NCI-H2029 (cell line): Measurements from ENCODE around the gene TAS2R5.
"Not testable (repeated sequence)": the region's sequence is repeated elsewhere in the genome, so short reads cannot be mapped to it uniquely, and the experiment has no call there.

Source experiments
- DNase-seq: peaks from one replicate; lab custom pipeline; 2025; lab: John Stamatoyannopoulos, UW

TAS2R5 gene, protein sequence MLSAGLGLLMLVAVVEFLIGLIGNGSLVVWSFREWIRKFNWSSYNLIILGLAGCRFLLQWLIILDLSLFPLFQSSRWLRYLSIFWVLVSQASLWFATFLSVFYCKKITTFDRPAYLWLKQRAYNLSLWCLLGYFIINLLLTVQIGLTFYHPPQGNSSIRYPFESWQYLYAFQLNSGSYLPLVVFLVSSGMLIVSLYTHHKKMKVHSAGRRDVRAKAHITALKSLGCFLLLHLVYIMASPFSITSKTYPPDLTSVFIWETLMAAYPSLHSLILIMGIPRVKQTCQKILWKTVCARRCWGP

DNA sequence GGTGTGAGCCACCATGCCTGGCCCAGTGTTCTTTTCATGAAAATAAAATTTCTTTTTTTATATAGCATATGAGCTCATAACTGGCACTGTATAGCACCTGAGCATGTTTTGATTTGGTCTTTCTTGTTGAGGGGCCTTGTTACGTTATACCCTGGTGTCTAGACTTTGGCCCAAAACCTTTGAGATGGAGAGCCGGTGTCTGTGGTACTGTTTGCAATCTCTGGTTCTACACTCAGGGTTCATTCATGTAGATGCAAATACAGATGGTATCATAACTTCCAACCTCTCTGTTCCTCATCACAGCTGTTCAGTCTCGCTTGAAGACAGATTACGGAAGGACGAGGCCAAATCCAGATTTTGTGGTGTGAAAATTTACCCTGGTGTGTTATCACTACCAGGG, at the start of gene TAS2R5:
Gene TAS2R5 (plus strand): TSS at position 301 of the 400 bp plus-strand sequence. CDS start 145 bp downstream, outside the sequence.
- no peak for DNase-seq

DNA sequence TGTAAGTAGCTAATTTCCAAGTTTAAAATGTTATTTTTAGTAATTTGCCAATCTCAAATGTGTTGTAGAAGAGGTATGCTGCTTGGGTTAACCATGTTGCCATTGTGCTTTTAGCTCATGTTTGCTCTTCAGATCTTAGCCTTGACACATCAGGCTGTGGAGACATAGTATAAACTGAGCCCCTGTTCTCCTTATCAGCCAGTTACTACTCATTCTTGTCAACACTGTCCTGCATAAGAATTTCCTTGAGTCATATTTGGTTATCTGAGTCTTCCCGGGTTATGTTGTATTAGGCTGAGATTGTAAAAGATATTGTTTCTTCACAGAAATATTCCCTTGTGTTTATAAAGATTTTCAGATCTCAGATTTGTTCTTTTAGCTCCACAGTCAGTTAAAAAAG, 47.8 kb upstream of the TAS2R5 start:
- DNase-seq = no peak

DNA sequence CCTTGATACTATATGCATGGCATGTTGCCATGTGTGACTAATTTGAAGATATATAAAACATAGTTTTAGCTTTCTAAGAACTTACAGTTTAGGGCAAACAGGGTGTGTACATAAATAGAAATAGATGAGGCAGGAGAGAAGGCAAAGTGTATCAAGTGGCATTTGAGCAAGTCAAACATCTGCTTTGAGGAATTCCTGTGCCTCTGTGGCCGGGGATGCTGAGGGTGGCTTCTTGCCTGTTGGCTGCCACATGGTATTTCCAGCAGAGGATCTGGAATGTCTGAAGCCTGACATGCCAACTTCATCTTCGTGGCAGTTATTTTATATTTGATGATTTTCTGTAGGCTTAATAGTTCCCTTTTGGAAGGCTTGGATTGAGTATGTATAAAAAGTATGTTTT, 45.9 kb upstream of the TAS2R5 start:
- no peak for DNase-seq

DNA sequence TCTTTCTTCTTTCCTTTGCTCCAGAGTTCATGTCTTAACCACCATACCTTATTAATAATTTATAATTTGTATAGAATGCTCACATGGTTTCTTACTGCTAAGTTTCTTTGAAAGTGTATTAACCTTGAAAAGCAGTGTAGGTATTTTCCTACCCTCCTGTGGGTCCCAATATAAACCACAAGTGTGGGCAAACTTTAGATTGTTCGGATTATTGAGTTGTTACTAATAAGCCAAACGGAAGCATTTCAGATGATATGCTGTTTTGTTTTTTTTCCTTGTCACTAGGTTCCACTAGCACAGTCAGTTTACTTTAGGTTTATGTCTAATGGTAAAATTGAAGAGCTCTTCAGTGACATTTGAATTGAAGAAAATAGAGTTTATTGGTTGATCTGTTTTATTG, 41.6 kb upstream of the TAS2R5 start:
- no peak for DNase-seq

DNA sequence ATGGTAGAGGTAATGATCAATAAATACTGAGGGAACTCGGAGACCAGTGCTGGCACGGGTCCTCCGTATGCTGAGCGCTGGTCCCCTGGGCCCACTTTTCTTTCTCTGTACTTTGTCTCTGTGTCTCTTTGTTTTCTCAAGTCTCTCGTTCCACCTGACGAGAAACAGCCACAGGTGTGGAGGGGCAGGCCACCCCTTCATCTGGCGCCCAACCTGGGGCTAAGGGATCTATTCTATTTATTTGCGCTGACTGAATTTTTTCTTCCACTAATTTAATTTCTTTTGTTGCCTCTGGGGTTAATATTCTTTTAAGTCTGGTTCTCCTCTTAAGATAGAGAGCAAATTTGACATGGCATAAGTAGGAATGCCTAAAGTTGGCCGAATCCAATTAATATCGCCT, 38.1 kb upstream of the TAS2R5 start:
- DNase-seq = not testable (repeated sequence)

DNA sequence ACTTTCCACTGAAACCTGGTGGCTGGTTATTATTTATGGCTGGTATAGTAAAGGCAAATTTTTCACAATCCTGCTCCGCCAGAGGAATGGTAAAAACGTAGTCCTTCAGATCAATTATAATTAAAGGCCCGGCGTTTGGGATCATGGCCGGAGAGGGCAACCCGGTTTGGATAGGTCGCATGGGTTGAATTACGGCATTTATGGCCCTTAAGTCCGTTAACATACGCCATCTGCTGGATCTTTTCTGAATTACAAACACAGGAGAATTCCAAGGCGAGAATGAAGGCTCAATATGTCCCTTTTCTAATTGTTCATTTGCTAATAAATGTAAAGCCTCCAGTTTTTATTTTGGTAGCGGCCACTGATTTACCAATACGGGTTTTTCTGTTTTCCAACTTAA, 37.4 kb upstream of the TAS2R5 start:
- DNase-seq = no peak

DNA sequence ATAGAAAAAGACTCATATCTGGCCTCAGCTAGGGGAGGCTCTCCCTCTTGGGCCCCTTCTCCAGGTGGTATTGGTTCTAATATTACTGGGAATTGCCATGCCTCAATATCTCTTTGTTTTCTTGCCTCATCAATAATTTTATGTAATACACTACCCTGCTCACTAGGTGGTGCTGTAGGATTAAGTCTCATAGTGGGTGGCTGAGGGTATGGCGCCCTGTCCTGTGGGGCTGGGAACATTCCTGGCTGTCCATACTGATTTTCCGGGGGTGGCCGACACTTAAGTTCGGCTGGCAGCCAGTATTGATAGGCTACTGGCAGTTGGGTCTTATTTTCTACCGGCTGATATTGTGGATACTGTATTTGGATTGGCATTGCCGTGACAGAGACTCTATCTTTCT, 35.1 kb upstream of the TAS2R5 start:
- DNase-seq = no peak

DNA sequence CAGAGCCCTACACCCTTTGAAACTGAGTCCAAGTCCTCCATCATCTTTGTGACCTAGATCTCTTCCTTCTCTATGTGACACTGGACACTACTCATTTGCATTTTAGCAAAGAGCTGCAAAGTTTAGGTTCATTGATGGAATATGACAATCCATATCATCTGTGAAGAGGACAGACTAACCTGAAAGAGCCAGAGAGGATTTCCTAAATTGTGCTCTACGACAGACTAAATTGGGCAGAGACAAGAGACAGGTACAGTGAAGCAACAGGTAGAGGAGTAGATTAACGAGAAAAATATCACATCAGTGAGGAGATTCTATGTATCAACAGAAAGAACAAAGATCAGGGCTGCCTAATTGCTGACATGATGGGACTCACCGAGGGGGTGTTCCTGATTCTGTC, 26.2 kb upstream of the TAS2R5 start, which contains the start of gene TAS2R3:
Gene TAS2R3 (plus strand): TSS at position 301 of the 400 bp plus-strand sequence. CDS start 62 bp downstream, at position 363.
- DNase-seq = no peak

DNA sequence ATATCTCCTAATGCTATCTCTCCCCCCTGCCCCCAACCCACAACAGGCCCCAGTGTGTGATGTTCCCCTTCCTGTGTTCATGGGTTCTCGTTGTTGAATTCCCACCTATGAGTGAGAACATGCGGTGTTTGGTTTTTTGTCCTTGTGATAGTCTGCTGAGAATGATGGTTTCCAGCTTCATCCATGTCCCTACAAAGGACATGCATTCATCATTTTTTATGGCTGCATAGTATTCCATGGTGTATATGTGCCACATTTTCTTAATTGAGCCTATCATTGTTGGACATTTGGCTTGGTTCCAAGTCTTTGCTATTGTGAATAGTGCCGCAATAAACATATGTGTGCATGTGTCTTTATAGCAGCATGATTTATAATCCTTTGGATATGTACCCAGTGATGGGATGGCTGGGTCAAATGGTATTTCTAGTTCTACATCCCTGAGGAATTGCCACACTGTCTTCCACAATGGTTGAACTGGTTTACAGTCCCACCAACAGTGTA, 19.9 kb upstream of the TAS2R5 start:
- not testable (repeated sequence) for DNase-seq

DNA sequence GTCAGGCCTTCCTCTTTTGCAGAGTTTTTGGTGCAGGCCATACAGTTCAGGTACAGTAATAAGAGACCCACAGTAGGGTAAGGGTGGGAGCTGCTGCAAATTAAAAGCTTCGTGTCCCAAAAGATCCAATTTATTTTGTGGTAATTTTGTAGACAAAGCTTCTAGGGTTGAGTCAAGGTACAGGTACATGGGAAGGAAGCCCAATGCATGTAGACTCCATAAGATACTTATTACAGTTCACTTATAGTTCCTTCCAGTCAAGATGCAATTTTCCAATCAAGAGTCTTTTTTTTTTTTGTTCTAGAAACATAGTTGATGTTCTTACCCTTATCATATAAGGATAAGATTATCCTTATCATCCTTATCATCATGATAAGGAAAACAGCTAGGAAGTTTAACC, 13.6 kb upstream of the TAS2R5 start, which contains the start of gene TAS2R4:
Gene TAS2R4 (plus strand): TSS at position 301 of the 400 bp plus-strand sequence. CDS start 1,815 bp downstream, outside the sequence.
- no peak for DNase-seq

DNA sequence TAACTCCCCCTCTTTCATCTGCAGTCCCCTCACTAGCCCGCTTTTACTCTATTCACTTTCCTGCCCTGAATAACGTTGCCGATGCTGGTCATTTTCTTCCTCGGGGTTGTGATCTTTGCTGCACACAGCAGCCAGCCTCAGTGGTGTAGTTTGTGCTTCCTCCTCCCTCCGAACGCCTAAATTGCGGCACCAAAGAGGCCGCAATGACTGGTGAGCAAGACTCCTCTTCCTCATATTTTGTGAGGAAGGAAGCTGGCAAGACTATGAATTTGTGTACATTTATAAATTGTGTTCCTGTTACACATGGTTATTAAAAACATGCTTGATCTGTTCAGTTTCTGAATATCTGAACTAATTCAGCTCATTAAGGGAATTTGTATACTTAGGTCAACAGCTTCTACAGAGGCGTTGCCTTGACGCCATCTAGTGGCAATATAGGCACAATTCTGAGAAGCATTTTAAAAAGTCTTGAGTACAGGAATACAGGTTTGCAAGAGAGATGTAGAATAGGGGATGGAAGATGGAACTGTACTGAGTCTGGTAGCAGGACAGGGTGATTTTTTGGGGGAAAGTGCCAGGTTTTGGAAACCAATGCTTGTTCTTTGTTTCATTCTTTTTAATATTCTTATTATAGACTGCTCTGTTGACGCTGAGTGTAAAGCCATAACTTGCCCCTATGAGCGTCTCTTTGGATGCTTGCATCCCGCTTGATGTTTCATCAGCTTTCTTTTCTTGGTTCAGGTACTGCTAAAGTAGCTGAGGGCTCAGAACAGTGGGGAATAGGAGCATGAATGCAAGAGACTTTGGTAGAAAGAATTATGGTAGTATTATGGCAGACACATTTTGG, 4.1 kb upstream of the TAS2R5 start:
- peak; percentile 50 for DNase-seq

DNA sequence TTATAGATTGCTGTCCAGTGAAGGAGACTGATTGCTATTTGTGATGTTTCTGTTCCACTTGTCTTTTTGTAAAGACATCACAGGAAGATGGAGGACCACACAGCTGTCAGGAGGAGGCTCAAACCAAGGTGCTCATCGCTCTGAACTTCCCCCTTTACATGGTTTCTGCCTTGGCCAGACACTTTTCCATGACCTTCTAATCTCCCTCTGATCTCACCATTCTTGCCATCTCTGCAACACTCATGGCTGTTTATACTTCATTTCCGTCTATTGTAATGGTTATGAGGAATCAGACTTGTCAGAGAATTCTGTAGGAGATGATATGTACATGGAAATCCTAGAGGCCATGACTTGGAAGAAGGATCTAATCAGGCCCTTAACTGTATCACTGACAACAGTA, 1.7 kb upstream of the TAS2R5 start:
- no peak for DNase-seq

DNA sequence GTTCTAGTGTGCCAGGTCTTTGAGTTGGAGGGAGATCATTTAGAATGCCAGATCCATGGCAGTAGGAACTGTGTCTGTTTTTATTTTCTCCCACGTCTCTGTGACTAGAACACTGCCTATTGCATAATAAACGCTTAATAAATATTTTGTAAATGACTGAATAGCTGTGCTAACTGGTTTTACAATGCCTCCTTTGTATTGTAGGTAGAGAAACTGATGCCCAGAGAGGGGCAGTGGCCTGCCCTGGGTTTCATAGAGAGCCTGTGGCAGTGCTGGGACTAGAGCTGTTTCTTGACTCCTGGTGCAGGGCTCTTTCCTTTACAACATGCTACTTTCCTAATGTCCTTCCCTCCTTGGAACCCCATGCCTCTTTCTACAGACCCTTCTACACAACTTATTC, 2.5 kb downstream of the TAS2R5 start:
- DNase-seq = no peak

DNA sequence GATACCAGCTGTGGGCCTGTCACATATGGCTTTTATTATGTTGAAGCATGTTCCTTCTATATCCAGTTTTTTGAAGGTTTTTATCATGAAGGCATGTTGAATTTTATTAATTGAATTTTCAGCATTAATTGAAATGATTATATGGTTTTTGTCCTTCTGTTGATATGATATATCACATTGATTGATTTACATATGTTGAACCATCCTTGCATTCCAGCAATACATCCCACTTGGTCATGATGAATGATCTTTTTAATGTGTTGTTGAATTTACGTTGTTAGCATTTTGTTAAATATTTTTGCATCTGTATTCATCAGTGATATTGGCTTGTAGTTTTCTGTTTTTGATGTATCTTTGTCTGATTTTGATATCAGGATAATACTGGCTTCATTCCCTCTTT, 30.1 kb downstream of the TAS2R5 start:
- no peak for DNase-seq

DNA sequence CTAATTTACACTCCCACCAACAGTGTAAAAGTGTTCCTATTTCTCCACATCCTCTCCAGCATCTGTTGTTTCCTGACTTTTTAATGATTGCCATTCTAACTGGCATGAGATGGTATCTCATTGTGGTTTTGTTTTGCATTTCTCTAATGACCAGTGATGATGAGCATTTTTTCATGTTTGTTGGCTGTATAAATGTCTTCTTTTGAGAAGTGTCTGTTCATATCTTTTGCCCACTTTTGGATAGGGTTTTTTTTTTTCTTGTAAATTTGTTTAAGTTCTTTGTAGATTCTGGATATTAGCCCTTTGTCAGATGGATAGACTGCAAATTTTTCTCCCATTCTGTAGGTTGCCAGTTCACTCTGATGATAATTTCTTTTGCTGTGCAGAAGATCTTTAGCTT, 32.4 kb downstream of the TAS2R5 start:
- not testable (repeated sequence) for DNase-seq

DNA sequence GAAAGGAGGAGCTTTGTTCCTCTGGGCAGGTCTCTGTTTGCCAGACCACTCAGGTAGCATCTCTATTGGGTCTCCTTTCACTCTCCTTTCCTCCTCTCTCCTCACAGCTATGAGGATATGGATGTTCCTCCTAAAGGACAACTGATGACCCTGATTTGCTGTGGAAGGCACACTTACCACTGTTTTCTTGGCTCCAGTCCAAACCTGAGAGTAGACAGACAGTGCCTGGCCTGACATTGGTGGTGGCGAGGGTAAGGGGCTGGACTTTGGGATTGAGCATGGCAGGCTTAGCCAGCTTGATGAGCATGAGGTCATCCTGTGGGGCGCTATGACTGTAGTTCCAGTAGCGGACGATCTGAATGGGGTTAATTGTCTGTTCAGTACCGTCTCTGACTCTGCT, 47.7 kb downstream of the TAS2R5 start:
- peak; percentile 34 for DNase-seq

DNA sequence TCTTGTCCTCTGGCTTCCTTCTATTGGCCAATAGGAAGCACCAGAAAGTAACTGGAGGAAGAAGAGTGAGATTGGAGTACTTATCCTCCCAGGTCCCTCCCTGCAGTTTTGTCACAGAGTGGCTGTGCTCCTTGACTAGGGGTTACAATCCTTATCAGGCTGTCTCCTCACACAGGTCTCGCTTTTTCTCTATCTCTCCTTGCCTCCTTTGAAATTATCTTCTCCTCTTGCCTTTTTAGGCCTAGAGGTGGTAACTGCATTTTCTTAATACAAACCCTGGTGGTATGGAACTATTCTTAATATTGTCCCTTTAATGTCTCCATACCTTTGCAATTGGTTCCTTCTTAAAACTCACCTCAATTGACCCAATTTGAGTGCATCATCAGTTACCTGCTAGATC, 48.6 kb downstream of the TAS2R5 start:
- no peak for DNase-seq

DNA sequence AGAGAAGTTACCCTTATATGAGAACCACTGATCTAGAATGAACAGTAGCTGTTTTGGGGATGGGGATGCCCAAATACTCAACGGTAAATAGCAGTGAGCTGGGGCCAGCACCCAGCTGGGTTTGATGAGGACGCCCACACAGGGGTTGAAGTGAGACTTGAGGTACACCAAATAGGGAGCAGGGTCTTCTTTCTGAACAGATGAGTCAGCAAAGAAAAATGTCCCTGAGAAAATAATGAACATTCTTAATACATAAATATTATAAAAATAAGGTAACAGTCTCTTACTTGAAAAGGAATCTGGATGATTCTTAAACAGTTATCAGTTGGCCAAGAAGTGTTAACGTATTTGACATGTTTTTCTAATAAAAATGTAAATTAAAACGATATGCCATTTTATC, 49.2 kb downstream of the TAS2R5 start:
- no peak for DNase-seq

DNA sequence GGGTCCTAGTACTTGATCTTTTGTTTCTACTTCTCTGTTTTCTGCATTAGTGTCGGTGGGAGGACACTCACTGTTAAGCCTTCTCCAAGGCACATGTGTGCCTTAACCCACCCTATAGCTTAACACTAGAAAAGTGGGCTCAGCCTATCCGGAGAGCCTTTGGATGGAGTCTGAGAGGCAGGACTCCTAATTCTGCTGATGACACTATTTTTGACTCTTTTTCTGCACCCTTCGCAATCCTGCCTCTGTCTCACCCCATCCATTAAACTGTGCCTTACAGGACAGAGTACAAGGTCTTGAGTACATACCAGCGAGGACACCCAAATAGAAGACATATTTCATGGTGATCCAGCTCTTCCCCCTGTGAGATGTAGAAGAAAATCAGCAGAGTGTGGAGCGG, 50.7 kb downstream of the TAS2R5 start:
- DNase-seq = no peak
